H9 (cell line): ENCODE measurements around the gene DVL3. TPM values are rescaled to one million over a fixed set of nuclear protein-coding genes. Genes with fewer than 3 reads are reported as not detected.

Experiments used
- DNase-seq: peaks from one replicate; pipeline ENCODE4 v3.0.0-alpha.2; 2017
- H2AFZ ChIP-seq: one replicate; pipeline ENCODE4 v1.6.1; 2013; ENCODE audit warnings: mild to moderate bottlenecking, low read length, control low read depth, moderate library complexity
- H2AK5ac ChIP-seq: 2 replicates; pipeline ENCODE4 v1.6.1; 2013; ENCODE audit warnings: low read length, control low read depth, mixed read lengths; ENCODE audit not compliant: insufficient read length
- H2BK120ac ChIP-seq: one replicate; pipeline ENCODE4 v1.6.1; 2013; ENCODE audit warnings: low read depth, mild to moderate bottlenecking, low read length, control low read depth, inconsistent platforms; ENCODE audit not compliant: poor library complexity, severe bottlenecking
- H2BK12ac ChIP-seq: 2 replicates; pipeline ENCODE4 v1.6.1; 2013; ENCODE audit warnings: low read length, control low read depth, mixed read lengths, low read depth; ENCODE audit not compliant: insufficient read length
- H2BK15ac ChIP-seq: 2 replicates; pipeline ENCODE4 v1.6.1; 2013; ENCODE audit warnings: low read depth, low read length, control low read depth
- H2BK20ac ChIP-seq: one replicate; pipeline ENCODE4 v1.6.1; 2013; ENCODE audit warnings: low read depth, mild to moderate bottlenecking, low read length, control low read depth, inconsistent platforms; ENCODE audit not compliant: poor library complexity, severe bottlenecking
- H2BK5ac ChIP-seq: 2 replicates; pipeline ENCODE4 v1.6.1; 2013; ENCODE audit warnings: low read length, control low read depth, mixed read lengths; ENCODE audit not compliant: insufficient read length
- H3K14ac ChIP-seq: 2 replicates; pipeline ENCODE4 v1.6.1; 2013; ENCODE audit warnings: low read length, control low read depth; ENCODE audit not compliant: insufficient read depth
- H3K18ac ChIP-seq: 2 replicates; pipeline ENCODE4 v1.6.1; 2013; ENCODE audit warnings: low read depth, mild to moderate bottlenecking, mixed read lengths, low read length, control low read depth; ENCODE audit not compliant: insufficient read length
- H3K23ac ChIP-seq: 2 replicates; pipeline ENCODE4 v1.6.1; 2013; ENCODE audit warnings: low read length, control low read depth, mixed read lengths, low read depth; ENCODE audit not compliant: insufficient read length
- H3K23me2 ChIP-seq: 2 replicates; pipeline ENCODE4 v1.6.1; 2013; ENCODE audit warnings: low read depth, mild to moderate bottlenecking, mixed read lengths, low read length, control low read depth; ENCODE audit not compliant: insufficient read length, poor library complexity, severe bottlenecking
- H3K27ac ChIP-seq: 2 replicates; pipeline ENCODE4 v1.5.1; 2013; ENCODE audit warnings: low read length, control low read depth, mixed read lengths, low read depth; ENCODE audit not compliant: insufficient read length
- H3K27me3 ChIP-seq: 2 replicates; pipeline ENCODE4 v1.6.1; 2013; ENCODE audit warnings: low read length, control low read depth, inconsistent platforms; ENCODE audit not compliant: insufficient read depth
- H3K4ac ChIP-seq: 2 replicates; pipeline ENCODE4 v1.6.1; 2013; ENCODE audit warnings: low read depth, mild to moderate bottlenecking, control low read depth, inconsistent platforms, low read length, moderate library complexity
- H3K4me1 ChIP-seq: 2 replicates; pipeline ENCODE4 v1.6.1; 2013; ENCODE audit warnings: low read length, control low read depth, inconsistent platforms; ENCODE audit not compliant: insufficient read depth
- H3K4me2 ChIP-seq: 2 replicates; pipeline ENCODE4 v1.6.1; 2013; ENCODE audit warnings: low read length, control low read depth, mixed read lengths; ENCODE audit not compliant: insufficient read length, insufficient read depth
- H3K56ac ChIP-seq: 2 replicates; pipeline ENCODE4 v1.6.1; 2013; ENCODE audit warnings: low read depth, mild to moderate bottlenecking, mixed read lengths, low read length, control low read depth; ENCODE audit not compliant: insufficient read length
- H3K79me1 ChIP-seq: 2 replicates; pipeline ENCODE4 v1.6.1; 2013; ENCODE audit warnings: low read depth, mild to moderate bottlenecking, moderate library complexity, low read length, control low read depth, inconsistent platforms; ENCODE audit not compliant: insufficient read depth, poor library complexity, severe bottlenecking
- H3K79me2 ChIP-seq: 2 replicates; pipeline ENCODE4 v1.6.1; 2013; ENCODE audit warnings: low read length, control low read depth, inconsistent platforms; ENCODE audit not compliant: insufficient read depth
- H3K9ac ChIP-seq: 2 replicates; pipeline ENCODE4 v1.6.1; 2013; ENCODE audit warnings: low read length, control low read depth, mixed read lengths; ENCODE audit not compliant: insufficient read length; ENCODE audit errors: extremely low read depth
- H3K9me3 ChIP-seq: one replicate; pipeline ENCODE4 v1.6.1; 2013; ENCODE audit warnings: low read depth, low read length, inconsistent platforms; ENCODE audit not compliant: control insufficient read depth
- H3T11ph ChIP-seq: one replicate; pipeline ENCODE4 v1.6.1; 2013; ENCODE audit warnings: mild to moderate bottlenecking, low read length, control low read depth, inconsistent platforms
- H4K20me1 ChIP-seq: one replicate; pipeline ENCODE4 v1.6.1; 2013; ENCODE audit not compliant: control insufficient read depth, insufficient read length, insufficient read depth
- H4K5ac ChIP-seq: 2 replicates; pipeline ENCODE4 v1.6.1; 2013; ENCODE audit warnings: low read depth, mild to moderate bottlenecking, mixed read lengths, low read length, control low read depth; ENCODE audit not compliant: insufficient read length
- H4K8ac ChIP-seq: replicated peaks from 2 replicates; pipeline ENCODE4 v1.6.1; 2013; ENCODE audit warnings: low read length, control low read depth, mixed read lengths, low read depth; ENCODE audit not compliant: insufficient read length
- H4K91ac ChIP-seq: 2 replicates; pipeline ENCODE4 v1.6.1; 2013; ENCODE audit warnings: low read depth, mild to moderate bottlenecking, moderate library complexity, mixed read lengths, low read length, control low read depth; ENCODE audit not compliant: insufficient read length
- H3K27ac Mint-ChIP-seq, 3 experiments: 2 replicates in 2 of 3; 3 replicates in 1 of 3; pipeline ENCODE4 v1.8.0; 2020 to 2021; ENCODE audit warnings: mixed read lengths in 3 of 3, mild to moderate bottlenecking in 1 of 3, moderate library complexity in 1 of 3
- H3K27me3 Mint-ChIP-seq: 2 replicates; pipeline ENCODE4 v1.8.0; 2021; ENCODE audit warnings: low read depth, mild to moderate bottlenecking, moderate library complexity, mixed read lengths
- H3K36me3 Mint-ChIP-seq, 3 experiments: 2 replicates in 2 of 3; 3 replicates in 1 of 3; pipeline ENCODE4 v1.8.0; 2020 to 2021; ENCODE audit warnings: low read depth in 3 of 3, mixed read lengths in 3 of 3; ENCODE audit not compliant: insufficient read depth in 1 of 3
- H3K4me1 Mint-ChIP-seq, 2 experiments: 2 replicates each; pipeline ENCODE4 v1.8.0; 2020; ENCODE audit warnings: mixed read lengths in 2 of 2
- H3K4me3 Mint-ChIP-seq, 2 experiments: 2 replicates in 1 of 2; 3 replicates in 1 of 2; pipeline ENCODE4 v1.8.0; 2020 to 2021; ENCODE audit warnings: mild to moderate bottlenecking in 2 of 2, mixed read lengths in 2 of 2, moderate library complexity in 1 of 2
- H3K9me3 Mint-ChIP-seq, 2 experiments: 2 replicates in 1 of 2; 3 replicates in 1 of 2; pipeline ENCODE4 v1.8.0; 2020; ENCODE audit warnings: mild to moderate bottlenecking in 2 of 2, mixed read lengths in 2 of 2, moderate library complexity in 1 of 2
- CTCF ChIP-seq: fragments of 200-600 bp; sonication (generic); conservative IDR thresholded peaks from 3 replicates; pipeline ENCODE4 v1.8.0; 2021; ENCODE audit warnings: antibody characterized with exemption, mild to moderate bottlenecking
- WGBS: extraction: QIAGEN DNeasy Blood & Tissue Kit; methylation state at CpG from one replicate; pipeline ENCODE4 v1.1.7; 2013; ENCODE audit warnings: missing lambda C conversion rate, low lambda C conversion rate, mixed read lengths; ENCODE audit not compliant: insufficient read length; ENCODE audit errors: extremely low coverage; 5-methylcytosine and 5-hydroxymethylcytosine counted together
- total RNA-seq: library from RNA; stranded (reverse); gene quantifications from 2 replicates; pipeline ENCODE4 v1.2.1, GENCODE V29; 2021

DVL3 gene
- total RNA-seq, 1 experiment from 2014 or later, result 64.7 TPM

GRCh38 chr3:184142199-184142598, 13.0 kb upstream of the DVL3 start:
- no peaks in the 10 kb centered on the region for H3K9me3 ChIP-seq
- H3K27me3 ChIP-seq, result no peaks in the 10 kb centered on the region
- no peaks in the 10 kb centered on the region for H4K20me1 ChIP-seq
- no peak overlapping the region for H3K18ac ChIP-seq
- H2BK5ac ChIP-seq, result no peak overlapping the region
- Mint-ChIP-seq H3K9me3 (no peaks in the 10 kb centered on the region), H3K4me1 (no peaks in the 10 kb centered on the region), H3K27me3 (no peaks in the 10 kb centered on the region), H3K36me3 (peaks cover 24 to 76% (median 43%) of the 10 kb centered on the region in 3 experiments; a peak in 6 of 7 replicates), H3K4me3 (no peak overlapping the region), H3K27ac (no peak overlapping the region)
- no CpG with 5 or more reads among the region's 7 CpGs for WGBS
- no peak overlapping the region for H2BK120ac ChIP-seq
- no peak overlapping the region for H4K5ac ChIP-seq
- no peak overlapping the region for H3K23ac ChIP-seq
- H2AK5ac ChIP-seq, result no peak overlapping the region
- H2BK15ac ChIP-seq, result no peak overlapping the region
- no peaks in the 10 kb centered on the region for H3K23me2 ChIP-seq
- H3K14ac ChIP-seq, result no peak overlapping the region
- no peaks in the 10 kb centered on the region; the same call in 1 of the 2 replicates for H3K79me2 ChIP-seq
- DNase-seq, result no peak
- no peak overlapping the region for H3K9ac ChIP-seq
- H3K56ac ChIP-seq, result no peak overlapping the region
- H3K4me2 ChIP-seq, result no peak overlapping the region
- no peak overlapping the region for H3K4ac ChIP-seq
- no peak overlapping the region for H4K8ac ChIP-seq
- no peak overlapping the region for H3T11ph ChIP-seq
- H2BK12ac ChIP-seq, result no peak overlapping the region
- no peak overlapping the region for H3K27ac ChIP-seq
- H4K91ac ChIP-seq, result no peak overlapping the region
- TF ChIP-seq CTCF, result no peak
- H3K4me1 ChIP-seq, result no peaks in the 10 kb centered on the region
- no peak overlapping the region for H2AFZ ChIP-seq
- H3K79me1 ChIP-seq, result peaks cover 10% of the 10 kb centered on the region
- H2BK20ac ChIP-seq, result no peak overlapping the region
